HG03103 (cell line): ENCODE data around the gene MAP7D3.
"Not testable (repeated sequence)": the region's sequence is repeated elsewhere in the genome, so short reads cannot be mapped to it uniquely, and the experiment has no call there.

ENCODE experiments used
- ATAC-seq: cut with Tn5 transposase; IDR thresholded peaks from one replicate; pipeline ENCODE4 v1.9.1; 2021; ENCODE audit warnings: low read depth; ENCODE audit not compliant: unreplicated experiment

Gene MAP7D3

DNA sequence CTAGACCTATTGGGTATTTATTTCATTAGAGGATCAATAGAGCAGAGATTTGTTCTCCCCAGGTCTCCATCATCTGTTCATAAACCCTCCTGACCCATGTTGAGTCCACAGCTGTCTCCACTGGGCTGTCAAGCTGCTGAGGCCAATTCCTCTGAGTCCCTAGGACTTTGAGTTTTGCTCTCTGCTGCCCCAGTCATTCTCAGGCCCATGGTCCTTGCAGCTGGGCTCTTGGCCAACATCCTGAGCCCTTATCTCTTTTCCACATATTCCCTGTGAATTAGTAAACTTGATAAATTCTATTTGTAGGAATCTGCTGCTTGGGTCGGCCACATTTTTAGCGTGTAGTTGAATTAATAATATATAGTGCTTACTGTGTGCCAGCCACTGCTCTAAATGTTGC lies 62.0 kb downstream of the MAP7D3 start:
- no peak for ATAC-seq

GRCh38 chrX:136186023-136186413 lies 65.2 kb downstream of the MAP7D3 start:
- ATAC-seq, result no peak

GRCh38 chrX:136185401-136186022 lies 65.7 kb downstream of the MAP7D3 start:
- ATAC-seq, result no peak

GRCh38 chrX:136183917-136184316 lies 67.3 kb downstream of the MAP7D3 start:
- ATAC-seq, result no peak

GRCh38 chrX:136183172-136183571 lies 68.0 kb downstream of the MAP7D3 start:
- no peak for ATAC-seq

DNA sequence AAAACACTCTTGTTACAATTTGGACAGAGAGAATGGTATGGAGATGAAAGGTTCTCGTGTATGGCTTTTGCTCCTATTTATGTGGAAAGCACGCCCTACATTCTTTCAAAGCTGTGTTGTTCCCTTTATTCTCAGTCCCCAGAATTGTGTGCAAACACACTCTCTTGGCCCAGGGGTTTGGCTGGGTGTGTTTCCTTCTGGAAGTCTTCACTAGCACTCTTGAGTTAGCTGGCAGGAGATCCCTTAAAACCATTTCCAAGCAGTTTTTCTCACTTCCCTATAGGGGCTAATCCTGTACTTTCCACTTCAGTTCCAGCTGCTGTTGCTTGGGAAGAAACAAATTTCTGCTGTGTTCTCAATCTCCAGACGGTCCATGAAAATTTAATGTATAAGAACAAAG lies 68.8 kb downstream of the MAP7D3 start:
- no peak for ATAC-seq

- ATAC-seq, result no peak
These were observed 72.1 kb downstream of the MAP7D3 start for GRCh38 chrX:136179133-136179532.

- ATAC-seq, result no peak
These were observed 74.8 kb downstream of the MAP7D3 start for GRCh38 chrX:136176399-136176825.

- ATAC-seq, result no peak
These were observed 79.8 kb downstream of the MAP7D3 start for GRCh38 chrX:136171420-136171819.

GRCh38 chrX:136170139-136170800 lies 80.9 kb downstream of the MAP7D3 start:
- ATAC-seq, result no peak

DNA sequence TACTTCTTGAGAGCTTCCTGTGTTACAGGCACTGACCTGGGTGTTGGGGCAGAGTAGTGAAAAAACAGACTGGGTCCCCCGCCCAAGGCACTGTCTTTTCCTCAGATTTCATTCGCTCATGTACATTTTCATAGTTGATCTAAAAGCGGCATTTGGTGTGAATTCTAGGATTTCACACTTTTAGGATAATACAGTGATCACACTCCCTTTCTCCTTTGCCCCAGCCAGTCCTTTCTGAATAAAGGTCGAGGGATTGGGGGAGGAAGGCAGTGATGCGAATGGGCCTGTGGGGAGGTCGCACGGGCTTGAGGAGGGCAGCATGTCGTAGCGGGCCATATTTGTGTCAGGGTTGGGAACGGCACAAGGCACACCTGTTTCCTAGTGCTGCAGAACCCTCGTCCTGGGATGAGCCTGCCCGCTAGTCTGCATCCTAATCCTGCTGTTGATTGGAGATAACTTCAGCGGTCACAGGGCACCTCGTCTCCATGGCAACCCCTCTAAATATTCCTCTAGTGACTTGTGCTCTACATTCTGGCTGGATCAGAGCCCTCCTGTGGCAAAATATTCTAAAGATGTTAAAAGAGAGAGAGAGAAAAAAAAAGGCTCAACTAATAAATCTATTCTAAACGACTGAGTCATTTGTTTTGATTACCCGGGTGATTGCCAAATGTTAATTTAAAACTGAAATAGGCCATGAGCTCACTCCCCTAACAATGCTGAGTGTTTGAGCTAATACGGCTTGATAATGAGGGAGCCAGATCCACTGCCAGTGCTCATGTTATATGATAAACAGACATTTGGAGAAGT lies 82.1 kb downstream of the MAP7D3 start:
- no peak for ATAC-seq

- not testable (repeated sequence) for ATAC-seq
These were observed 83.2 kb downstream of the MAP7D3 start for GRCh38 chrX:136167989-136168388.

- ATAC-seq, result no peak
These were observed 84.9 kb downstream of the MAP7D3 start for GRCh38 chrX:136166221-136166855.

DNA sequence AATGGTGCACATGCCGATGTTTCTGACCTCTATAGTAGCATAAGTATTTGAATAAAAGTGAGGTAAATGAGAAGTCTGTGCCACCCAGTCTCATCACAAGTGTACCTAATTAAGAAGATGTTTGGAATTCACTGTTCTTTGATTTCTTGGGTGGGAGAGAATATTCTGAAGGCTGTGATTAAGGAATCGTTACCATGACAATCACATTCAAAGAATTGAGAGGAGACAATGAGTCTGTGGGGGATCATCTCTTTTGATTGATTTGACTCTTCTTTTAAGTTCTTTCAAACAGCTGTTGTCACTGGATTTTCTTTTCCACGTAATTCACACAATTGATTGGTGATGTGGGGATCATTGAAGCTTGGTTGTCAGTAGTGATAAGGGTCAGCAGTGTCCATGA lies 85.8 kb downstream of the MAP7D3 start:
- no peak for ATAC-seq

DNA sequence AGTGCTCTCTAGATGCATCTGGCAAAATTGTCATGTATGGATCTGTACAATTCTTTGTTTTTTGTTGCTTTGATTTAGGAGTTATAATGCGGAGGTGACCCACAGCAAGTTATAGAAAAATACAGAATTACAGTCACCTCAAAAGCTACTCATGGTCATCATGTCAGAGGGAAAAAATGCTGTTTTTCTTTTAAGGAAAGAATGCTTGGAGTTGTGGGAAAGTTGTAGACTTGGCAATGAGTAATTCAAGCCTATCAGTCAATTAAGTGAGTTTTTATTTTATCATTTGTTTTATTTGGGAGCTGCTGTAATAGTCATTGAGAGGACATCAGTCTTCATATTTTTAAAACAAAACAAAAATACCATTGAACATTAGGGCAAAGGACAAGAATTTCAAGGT lies 87.5 kb downstream of the MAP7D3 start:
- no peak for ATAC-seq
